Dermis blood vessel endothelial cell (primary cell): ENCODE measurements around the gene CHST2. TPM values are rescaled to one million over a fixed set of nuclear protein-coding genes. Genes with fewer than 3 reads are reported as not detected.
A peak's percentile ranks its signal among the peaks of the same experiment; 100 is the strongest.
"Not testable (repeated sequence)": the region's sequence is repeated elsewhere in the genome, so short reads cannot be mapped to it uniquely, and the experiment has no call there.

Experiments used
- DNase-seq: peaks from one replicate; pipeline ENCODE4 v3.0.0; 2010
- total RNA-seq: library from RNA; depleted of rRNA; stranded (reverse); fragments of >200 nt; gene quantifications from 2 replicates; pipeline ENCODE4 v1.2.3, GENCODE V29; 2014

CHST2 gene, protein sequence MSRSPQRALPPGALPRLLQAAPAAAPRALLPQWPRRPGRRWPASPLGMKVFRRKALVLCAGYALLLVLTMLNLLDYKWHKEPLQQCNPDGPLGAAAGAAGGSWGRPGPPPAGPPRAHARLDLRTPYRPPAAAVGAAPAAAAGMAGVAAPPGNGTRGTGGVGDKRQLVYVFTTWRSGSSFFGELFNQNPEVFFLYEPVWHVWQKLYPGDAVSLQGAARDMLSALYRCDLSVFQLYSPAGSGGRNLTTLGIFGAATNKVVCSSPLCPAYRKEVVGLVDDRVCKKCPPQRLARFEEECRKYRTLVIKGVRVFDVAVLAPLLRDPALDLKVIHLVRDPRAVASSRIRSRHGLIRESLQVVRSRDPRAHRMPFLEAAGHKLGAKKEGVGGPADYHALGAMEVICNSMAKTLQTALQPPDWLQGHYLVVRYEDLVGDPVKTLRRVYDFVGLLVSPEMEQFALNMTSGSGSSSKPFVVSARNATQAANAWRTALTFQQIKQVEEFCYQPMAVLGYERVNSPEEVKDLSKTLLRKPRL
- total RNA-seq: 2.7 and 7.8 TPM in 2 replicates

DNA sequence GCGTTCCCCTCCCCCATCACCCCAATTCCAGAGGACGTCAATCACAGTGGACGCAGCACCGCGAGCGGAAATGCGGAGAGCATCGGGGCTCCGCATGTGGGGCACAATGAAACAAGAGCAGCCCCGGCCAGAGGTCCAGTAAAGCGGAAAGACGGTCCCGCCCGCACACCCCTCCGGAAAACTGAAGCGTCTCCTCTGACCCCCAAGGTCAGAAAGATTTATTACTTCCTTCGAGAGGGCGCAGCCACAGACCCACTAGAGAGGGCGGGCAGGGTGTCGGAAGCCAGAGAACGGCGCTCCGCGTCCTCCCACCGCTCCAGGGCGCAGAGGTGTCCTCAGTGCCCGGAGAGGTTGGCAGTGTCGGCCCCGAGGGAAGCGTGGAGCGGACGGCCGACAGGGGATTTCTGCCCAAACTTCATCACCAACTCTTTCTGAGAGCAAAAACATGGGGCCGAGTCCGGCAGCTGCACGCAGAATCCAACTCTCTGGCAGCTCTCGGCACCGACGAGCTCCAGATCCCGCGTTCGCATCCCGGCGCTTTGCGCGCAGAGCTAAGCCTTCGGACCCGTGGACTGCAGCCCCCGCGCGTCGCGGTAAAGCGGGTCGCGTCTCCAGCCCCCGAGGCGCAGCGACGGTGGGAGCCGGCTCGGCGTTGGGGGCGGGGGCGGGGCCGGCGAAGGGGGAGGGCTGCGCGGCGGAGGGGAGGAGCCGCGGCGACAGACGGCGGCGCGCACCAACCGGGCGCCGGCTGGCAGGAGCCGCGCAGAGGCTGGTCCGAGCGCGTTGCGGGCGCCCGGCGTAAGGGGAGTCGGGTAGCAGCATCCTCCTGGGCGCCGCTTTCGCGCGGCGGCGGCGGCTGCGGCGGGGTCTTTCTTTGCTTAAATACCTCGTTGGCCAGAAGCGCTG, at the start of gene CHST2:
Gene CHST2, plus strand, starts transcription at position 763 of the 906 bp plus-strand sequence. CDS start 1,046 bp downstream, outside the sequence.
- DNase-seq: peak; percentile 85

DNA sequence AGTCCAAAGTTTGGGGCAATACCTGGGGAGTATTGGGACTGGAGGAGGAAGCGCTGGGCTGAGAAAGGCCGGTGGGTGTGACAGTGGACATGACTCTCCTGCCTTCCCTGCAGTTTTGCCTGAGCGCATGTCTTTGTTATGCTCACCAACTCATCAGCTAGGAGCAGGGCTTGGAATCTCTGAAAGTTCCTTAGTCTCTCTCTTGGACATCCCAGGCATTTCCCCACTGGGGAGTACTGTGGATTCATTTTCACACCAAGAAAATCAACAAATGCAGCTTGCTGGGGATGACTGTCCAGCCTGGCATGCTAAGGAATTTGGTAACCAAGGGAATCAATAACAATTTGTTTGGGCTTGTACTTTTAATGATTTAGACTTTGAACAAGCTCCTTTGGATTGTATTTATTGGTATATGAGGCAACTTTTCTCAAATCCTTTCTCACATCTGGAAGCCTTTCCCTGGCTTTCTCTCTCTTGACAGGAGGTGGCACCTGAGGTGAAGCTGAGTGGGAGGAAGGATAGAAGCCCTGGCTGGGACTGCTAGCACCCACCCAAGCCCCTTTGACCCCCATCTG, 48.5 kb upstream of the CHST2 start:
- peak; percentile 34 for DNase-seq

DNA sequence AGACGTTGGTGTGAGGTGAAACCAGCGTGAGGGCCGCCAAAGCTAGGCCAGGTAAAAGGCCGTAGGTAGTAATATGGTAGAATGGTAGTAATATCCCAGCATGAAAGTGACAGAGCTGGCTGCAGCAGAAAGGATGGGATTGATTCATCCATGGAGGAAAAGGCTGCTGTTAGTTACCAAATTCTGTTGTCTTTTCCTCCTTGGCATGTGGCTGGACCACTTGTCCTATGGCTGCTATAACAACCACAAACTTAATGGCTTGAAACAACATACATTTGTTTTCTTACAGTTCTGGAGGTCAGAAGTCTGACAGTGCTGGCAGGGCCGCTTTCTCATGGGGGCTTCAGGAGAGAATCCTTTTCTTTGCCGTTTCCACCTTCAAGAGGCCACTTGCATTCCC, 47.8 kb upstream of the CHST2 start:
- no peak for DNase-seq

DNA sequence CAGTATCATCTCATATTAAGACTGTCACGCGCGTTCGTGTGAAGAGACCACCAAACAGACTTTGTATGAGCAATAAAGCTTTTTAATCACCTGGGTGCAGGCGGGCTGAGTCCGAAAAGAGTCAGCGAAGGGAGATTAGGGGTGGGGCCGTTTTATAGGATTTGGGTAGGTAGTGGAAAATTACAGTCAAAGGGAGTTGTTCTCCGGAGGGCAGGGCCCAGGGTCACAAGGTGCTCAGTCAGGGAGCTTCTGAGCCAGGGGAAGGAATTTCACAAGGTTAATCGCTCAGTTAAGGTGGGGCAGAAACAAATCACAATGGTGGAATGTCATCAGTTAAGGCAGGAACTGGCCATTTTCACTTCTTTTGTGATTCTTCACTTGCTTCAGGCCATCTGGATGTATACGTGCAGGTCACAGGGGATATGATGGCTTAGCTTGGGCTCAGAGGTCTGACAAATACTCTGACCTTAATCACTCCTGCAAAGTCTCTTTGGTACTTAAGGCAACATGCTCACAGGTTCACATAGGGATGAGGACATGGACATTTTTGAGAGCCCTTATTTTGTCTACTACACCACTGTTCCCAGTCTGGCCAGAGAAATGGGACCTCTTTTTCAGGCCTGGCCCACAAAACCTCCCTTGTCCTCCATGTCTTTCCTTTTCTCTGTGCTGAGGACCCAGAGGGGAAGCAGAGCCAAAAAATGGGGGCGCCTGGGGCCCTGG, 47.1 kb upstream of the CHST2 start:
- not testable (repeated sequence) for DNase-seq

DNA sequence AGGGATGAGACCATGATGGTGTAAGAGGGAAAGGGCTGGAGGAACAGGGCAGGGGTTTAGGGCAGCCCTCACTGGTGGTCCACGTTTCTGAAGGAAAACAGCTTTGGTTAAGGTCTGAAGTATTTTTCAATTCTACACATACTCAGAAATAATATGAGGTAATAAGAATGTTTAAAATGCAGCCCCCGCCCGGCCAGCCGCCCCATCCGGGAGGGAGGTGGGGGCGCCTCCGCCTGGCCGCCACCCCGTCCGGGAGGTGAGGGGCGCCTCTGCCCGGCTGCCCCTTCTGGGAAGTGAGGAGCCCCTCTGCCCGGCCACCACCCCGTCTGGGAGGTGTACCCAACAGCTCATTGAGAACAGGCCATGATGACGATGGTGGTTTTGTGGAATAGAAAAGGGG, 46.0 kb upstream of the CHST2 start:
- not testable (repeated sequence) for DNase-seq

GRCh38 chr3:143073983-143074382, 45.6 kb upstream of the CHST2 start:
- not testable (repeated sequence) for DNase-seq

DNA sequence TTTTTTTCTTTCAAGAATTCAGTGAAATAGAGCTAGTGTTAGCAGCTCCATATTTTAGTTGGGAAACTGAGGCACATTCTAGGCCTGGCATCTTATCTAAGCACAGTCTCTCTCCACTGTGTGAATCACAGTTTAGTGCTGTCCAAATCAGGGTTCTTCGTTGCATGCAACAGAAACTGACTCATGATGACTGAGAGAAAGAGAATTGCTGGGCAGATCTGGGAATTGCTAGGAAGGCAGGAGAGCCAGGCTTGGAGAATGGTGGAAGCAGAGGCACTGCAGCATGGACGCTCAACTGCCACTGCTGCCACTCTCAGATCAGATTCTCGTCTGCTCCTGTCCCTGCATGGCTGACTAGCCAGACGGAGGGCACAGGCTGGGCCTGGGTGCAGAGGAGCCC, 40.7 kb upstream of the CHST2 start:
- no peak for DNase-seq

GRCh38 chr3:143080196-143080595, 39.4 kb upstream of the CHST2 start:
- DNase-seq: no peak

DNA sequence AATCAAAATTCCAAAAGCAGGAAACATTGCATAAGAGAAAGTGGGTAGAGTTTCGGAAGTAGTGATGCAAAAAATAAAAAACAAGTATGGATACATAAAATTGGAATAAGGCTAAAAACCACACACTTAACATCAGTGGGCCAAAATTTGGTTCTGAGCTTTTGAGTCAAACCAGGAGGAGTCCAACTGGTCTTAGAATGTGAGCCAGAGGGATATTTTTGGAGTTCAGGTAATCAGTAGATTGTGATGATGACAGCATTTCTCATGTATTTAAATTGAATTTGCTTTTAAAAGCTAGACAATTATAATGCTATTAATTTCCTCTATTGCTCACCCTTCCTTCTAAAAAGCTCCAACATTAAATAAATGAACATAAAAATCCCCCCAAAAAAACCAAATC, 38.2 kb upstream of the CHST2 start:
- DNase-seq: no peak

DNA sequence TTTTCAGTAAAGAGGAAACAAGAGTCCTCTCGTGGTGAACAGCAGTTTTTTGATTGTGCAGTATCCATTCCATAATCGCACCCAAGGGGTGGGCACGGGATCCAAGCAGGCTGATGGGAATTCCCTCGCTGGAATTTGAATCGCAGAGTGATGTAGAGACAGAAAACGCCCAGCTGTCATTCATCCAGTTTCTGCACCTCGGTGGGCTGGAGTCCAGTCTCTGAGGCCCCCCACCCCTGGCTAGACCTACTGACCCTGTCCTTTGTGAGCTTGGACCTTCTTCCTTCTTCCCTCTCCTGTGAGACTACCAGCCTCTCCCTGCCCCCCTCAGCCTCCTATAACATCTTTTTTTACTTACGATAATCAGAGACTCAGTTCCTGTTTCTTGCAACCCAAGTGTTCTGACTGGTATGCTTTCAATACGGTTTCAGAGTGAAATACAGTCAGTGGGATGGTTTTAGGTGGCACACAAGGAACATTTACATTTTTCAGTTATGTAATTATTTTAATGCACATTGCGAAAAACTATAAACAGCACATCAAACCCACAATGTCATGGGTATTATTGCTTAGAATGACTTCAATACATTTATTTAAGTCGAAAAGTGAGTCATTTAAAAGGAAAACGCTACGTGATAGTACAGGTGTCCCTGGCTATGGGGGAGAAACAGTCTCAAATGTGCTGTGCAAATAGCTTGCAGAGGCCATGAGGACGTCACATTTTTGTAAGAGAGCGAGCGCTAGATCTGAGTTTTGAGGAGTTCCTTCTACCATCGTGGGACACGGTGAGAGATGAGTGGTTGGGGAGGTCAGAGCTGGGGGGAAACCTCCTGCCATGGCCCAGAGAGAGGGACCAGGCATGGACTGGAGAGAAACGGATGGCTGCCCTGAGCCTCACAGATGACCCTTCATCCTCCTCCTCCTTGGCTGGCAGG, 37.5 kb upstream of the CHST2 start:
- no peak for DNase-seq

DNA sequence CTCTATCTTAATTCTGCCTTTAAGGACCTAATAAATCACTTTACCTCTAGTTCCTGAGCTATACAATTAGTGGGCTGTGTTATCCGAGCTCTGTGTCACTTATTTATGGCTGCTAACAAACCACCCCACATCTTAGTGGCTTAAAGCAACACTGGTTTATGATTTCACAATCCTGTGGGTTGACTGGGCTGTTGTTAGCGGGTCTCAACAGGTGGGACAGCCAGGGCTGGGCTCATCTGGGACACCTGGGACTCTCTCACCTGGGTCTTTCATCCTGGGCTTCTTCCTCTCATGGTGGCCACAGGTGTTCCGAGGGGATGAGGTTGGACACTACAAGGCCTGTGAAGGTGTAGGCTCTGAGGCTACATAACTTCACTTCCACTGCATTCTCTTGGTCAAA, 35.8 kb upstream of the CHST2 start:
- no peak for DNase-seq

GRCh38 chr3:143084856-143085731, 34.5 kb upstream of the CHST2 start:
- DNase-seq: peak; percentile 90

DNA sequence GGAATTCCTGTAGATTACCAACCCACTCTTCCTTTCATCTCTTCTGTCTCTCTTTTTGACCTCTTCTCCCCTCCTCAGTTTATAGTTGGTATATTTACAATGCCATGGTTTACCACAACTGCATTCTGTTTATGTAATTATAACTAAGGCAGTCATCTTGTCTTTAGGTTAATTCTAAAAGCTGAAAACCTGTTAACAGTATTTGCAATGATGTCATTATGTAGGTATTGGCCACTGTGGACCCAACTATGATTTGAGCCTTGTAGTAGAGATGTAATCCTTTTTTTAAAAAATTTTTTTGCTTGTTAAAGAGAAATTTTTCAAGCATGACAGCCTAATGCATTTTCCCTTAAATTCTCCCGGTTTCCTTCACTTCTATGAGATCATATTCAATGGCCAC, 30.7 kb upstream of the CHST2 start:
- no peak for DNase-seq

- no peak for DNase-seq
Measured at GRCh38 chr3:143089965-143090364, 29.6 kb upstream of the CHST2 start.

DNA sequence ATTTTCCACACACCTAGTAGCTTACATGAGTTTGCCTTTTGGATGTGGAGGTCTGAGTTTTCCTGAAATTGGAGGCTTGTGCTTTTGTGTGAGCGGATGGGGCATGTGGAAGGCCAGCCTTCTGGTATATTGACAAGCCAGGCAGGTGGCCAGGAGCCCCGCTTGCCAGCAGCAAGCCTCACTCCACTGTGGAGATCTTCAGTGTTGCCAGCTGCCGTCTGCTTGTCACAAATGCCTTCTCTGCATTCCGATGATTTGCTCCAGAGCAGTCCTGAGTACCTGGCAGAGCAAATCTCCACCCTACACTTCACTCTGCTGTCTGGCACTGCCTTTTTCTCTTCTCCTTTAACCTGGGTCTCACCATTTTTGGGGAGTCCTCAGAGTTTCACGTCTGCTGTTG, 29.1 kb upstream of the CHST2 start:
- no peak for DNase-seq

GRCh38 chr3:143090976-143091837, 28.4 kb upstream of the CHST2 start:
- DNase-seq: no peak

DNA sequence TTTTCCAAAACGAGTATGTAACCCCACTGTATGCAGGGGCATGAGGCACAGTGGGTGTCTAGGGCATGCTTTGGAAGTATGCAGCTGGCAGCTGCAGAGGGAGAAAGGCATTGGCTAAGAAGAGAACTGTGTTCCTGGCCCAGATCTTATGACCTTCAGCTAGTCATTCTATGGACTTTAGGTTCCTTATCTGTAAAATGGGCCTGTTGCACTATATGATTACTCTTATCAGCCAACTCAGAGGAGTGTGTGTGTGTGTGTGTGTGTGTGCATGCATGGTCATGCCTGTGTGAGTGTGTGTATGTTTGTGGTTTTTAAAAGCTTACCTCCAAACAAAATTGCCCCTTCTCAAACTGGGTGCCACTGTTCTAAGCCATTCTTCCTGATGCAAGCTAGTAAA, 27.4 kb upstream of the CHST2 start:
- DNase-seq: no peak

DNA sequence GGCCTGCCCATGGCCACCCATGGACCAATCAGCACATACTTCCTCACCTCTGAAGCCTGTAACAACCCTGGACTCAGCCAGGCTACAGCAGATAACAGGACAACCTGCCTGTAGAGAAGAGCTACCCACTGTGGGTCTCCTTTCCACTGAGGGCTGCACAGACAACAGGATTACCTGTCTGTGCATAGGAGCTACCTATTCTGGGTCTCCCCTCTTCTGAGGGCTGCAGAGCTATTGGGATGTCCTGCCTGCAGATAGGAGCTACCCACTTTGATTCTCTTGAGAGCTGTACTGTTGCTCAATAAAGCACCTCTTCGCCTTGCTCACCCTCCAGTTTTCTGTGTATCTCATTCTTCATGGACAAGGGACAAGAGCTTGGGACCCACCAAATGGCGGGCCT, 23.8 kb upstream of the CHST2 start:
- DNase-seq: no peak
